OCI-LY1 (cell line): ENCODE measurements around the gene DNAJC25.

Source experiments
- H2AFZ ChIP-seq: fragments of 200-600 bp; sonication (generic), shearing (Covaris generic); 2 replicates; pipeline ENCODE4 v1.6.0; 2014; ENCODE audit warnings: antibody characterized with exemption, mild to moderate bottlenecking, low read length
- H3F3A ChIP-seq: fragments of 200-600 bp; sonication (generic), shearing (Covaris generic); 2 replicates; pipeline ENCODE4 v1.6.0; 2014; ENCODE audit warnings: mild to moderate bottlenecking, antibody characterized with exemption, low read length, moderate library complexity; ENCODE audit not compliant: insufficient read depth
- H3K27ac ChIP-seq: fragments of 200-600 bp; sonication (generic); 2 replicates; pipeline ENCODE4 v1.5.1; 2014; ENCODE audit warnings: low read length, mixed run types, mild to moderate bottlenecking, low read depth; ENCODE audit not compliant: poor library complexity, severe bottlenecking
- H3K27me3 ChIP-seq: fragments of 200-600 bp; sonication (generic); 2 replicates; pipeline ENCODE4 v1.6.0; 2014; ENCODE audit warnings: antibody characterized with exemption, mild to moderate bottlenecking, low read length, moderate library complexity; ENCODE audit not compliant: insufficient read depth
- H3K36me3 ChIP-seq: fragments of 200-600 bp; sonication (generic); 2 replicates; pipeline ENCODE4 v1.6.1; 2014; ENCODE audit warnings: mild to moderate bottlenecking, antibody characterized with exemption, low read length, moderate library complexity, mixed read lengths; ENCODE audit not compliant: insufficient read depth
- H3K4me1 ChIP-seq: fragments of 200-600 bp; sonication (generic); 2 replicates; pipeline ENCODE4 v1.5.1; 2014; ENCODE audit warnings: mild to moderate bottlenecking, low read length, moderate library complexity; ENCODE audit not compliant: insufficient read depth, severe bottlenecking
- H3K4me2 ChIP-seq: fragments of 200-600 bp; sonication (generic), shearing (Covaris generic); 2 replicates; pipeline ENCODE4 v1.6.1; 2014; ENCODE audit warnings: low read length
- H3K4me3 ChIP-seq: fragments of 200-600 bp; sonication (generic); 2 replicates; pipeline ENCODE4 v1.5.1; 2014; ENCODE audit warnings: low read length, low read depth, mild to moderate bottlenecking, mixed read lengths; ENCODE audit not compliant: poor library complexity, severe bottlenecking
- H3K79me2 ChIP-seq: fragments of 200-600 bp; shearing (Covaris generic); 2 replicates; pipeline ENCODE4 v1.6.1; 2016; ENCODE audit warnings: mixed run types, low read length, mixed read lengths; ENCODE audit not compliant: insufficient read depth
- H3K9ac ChIP-seq: fragments of 200-600 bp; sonication (generic), shearing (Covaris generic); 2 replicates; pipeline ENCODE4 v1.6.1; 2014; ENCODE audit warnings: mild to moderate bottlenecking, low read length, mixed read lengths
- H3K9me2 ChIP-seq: fragments of 200-600 bp; sonication (generic), shearing (Covaris generic); 2 replicates; pipeline ENCODE4 v1.6.1; 2014; ENCODE audit warnings: low read depth, mild to moderate bottlenecking, low read length, mixed read lengths
- H3K9me3 ChIP-seq: fragments of 200-600 bp; shearing (Covaris generic); 2 replicates; pipeline ENCODE4 v1.6.1; 2014; ENCODE audit warnings: low read length, mixed read lengths
- H4K20me1 ChIP-seq: fragments of 200-600 bp; sonication (generic), shearing (Covaris generic); 2 replicates; pipeline ENCODE4 v1.6.0; 2016; ENCODE audit warnings: mild to moderate bottlenecking, low read length; ENCODE audit not compliant: insufficient read depth
- EZH2 ChIP-seq: fragments of 200-600 bp; sonication (generic), shearing (Covaris generic); IDR thresholded peaks from 2 replicates; pipeline ENCODE4 v1.8.0; 2017; ENCODE audit warnings: borderline replicate concordance, mixed run types, mild to moderate bottlenecking, antibody characterized with exemption, low read length, moderate library complexity, mixed read lengths
- TF ChIP-seq, protein P1 (sequence below): fragments of 200-600 bp; sonication (generic), shearing (Covaris generic); IDR thresholded peaks from 2 replicates; pipeline ENCODE4 v1.5.1; 2017; ENCODE audit warnings: mild to moderate bottlenecking, antibody characterized with exemption, low read length, moderate library complexity, mixed read lengths

Gene DNAJC25

GRCh38 chr9:111691672-111692329, 60.7 kb downstream of the DNAJC25 start:
- no peaks in the 10 kb centered on the region for H3K9me2 ChIP-seq
- H3K9ac ChIP-seq = no peak overlapping the region
- no peak overlapping the region for H3K27ac ChIP-seq
- no peak overlapping the region for H3K4me3 ChIP-seq
- H2AFZ ChIP-seq = no peak overlapping the region
- H4K20me1 ChIP-seq = no peaks in the 10 kb centered on the region
- TF ChIP-seq, protein P1, sequence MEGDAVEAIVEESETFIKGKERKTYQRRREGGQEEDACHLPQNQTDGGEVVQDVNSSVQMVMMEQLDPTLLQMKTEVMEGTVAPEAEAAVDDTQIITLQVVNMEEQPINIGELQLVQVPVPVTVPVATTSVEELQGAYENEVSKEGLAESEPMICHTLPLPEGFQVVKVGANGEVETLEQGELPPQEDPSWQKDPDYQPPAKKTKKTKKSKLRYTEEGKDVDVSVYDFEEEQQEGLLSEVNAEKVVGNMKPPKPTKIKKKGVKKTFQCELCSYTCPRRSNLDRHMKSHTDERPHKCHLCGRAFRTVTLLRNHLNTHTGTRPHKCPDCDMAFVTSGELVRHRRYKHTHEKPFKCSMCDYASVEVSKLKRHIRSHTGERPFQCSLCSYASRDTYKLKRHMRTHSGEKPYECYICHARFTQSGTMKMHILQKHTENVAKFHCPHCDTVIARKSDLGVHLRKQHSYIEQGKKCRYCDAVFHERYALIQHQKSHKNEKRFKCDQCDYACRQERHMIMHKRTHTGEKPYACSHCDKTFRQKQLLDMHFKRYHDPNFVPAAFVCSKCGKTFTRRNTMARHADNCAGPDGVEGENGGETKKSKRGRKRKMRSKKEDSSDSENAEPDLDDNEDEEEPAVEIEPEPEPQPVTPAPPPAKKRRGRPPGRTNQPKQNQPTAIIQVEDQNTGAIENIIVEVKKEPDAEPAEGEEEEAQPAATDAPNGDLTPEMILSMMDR = peak; percentile 62
- no peak for TF ChIP-seq EZH2
- H3K79me2 ChIP-seq = no peaks in the 10 kb centered on the region
- H3K27me3 ChIP-seq = no peaks in the 10 kb centered on the region
- H3K4me2 ChIP-seq = no peak overlapping the region
- H3K9me3 ChIP-seq = no peaks in the 10 kb centered on the region
- no peaks in the 10 kb centered on the region for H3K36me3 ChIP-seq
- H3F3A ChIP-seq = no peaks in the 10 kb centered on the region
- no peaks in the 10 kb centered on the region for H3K4me1 ChIP-seq

GRCh38 chr9:111696796-111697195, 65.7 kb downstream of the DNAJC25 start:
- Histone ChIP-seq H3K79me2 (no peaks in the 10 kb centered on the region), H3K27ac (no peak overlapping the region), H2AFZ (no peak overlapping the region), H3K27me3 (no peaks in the 10 kb centered on the region), H3K4me1 (no peaks in the 10 kb centered on the region), H3K36me3 (no peaks in the 10 kb centered on the region), H3F3A (no peaks in the 10 kb centered on the region), H3K4me2 (no peak overlapping the region), H3K9me3 (no peaks in the 10 kb centered on the region), H3K9ac (no peak overlapping the region), H3K9me2 (no peaks in the 10 kb centered on the region), H3K4me3 (no peak overlapping the region), H4K20me1 (no peaks in the 10 kb centered on the region)
- TF ChIP-seq, protein P1 = no peak
- TF ChIP-seq EZH2 = no peak

- H3K79me2 ChIP-seq = no peaks in the 10 kb centered on the region
- H2AFZ ChIP-seq = no peak overlapping the region
- no peaks in the 10 kb centered on the region for H4K20me1 ChIP-seq
- no peak overlapping the region for H3K27ac ChIP-seq
- no peak overlapping the region for H3K9ac ChIP-seq
- no peaks in the 10 kb centered on the region for H3K9me2 ChIP-seq
- H3K4me3 ChIP-seq = no peak overlapping the region
- no peak overlapping the region for H3K4me2 ChIP-seq
- H3K9me3 ChIP-seq = no peaks in the 10 kb centered on the region
- no peaks in the 10 kb centered on the region for H3K4me1 ChIP-seq
- no peaks in the 10 kb centered on the region for H3F3A ChIP-seq
- TF ChIP-seq, protein P1 = no peak
- TF ChIP-seq EZH2 = no peak
- H3K27me3 ChIP-seq = no peaks in the 10 kb centered on the region
- no peaks in the 10 kb centered on the region for H3K36me3 ChIP-seq
These were observed 69.6 kb downstream of the DNAJC25 start for GRCh38 chr9:111700776-111701175.
